Measurements from ENCODE around the gene ARHGAP10.

- no peak for TF ChIP-seq CTCF (IDR thresholded peaks at IDR 0.05)
- TF ChIP-seq POLR2A (IDR thresholded peaks at IDR 0.05): no peak
Measured at GRCh38 chr4:147860960-147861359, 129.1 kb downstream of the ARHGAP10 start.
